H1 (cell line): ENCODE data around the gene PFKFB3. TPM values are rescaled to one million over a fixed set of nuclear protein-coding genes. Genes with fewer than 3 reads are reported as not detected.

ENCODE experiments used
- CTCF ChIA-PET: fragments of 300-600 bp; sonication (Branson Sonifier 250); formaldehyde crosslinking; loops from one replicate; lab custom pipeline; 2021; ENCODE audit not compliant: partially characterized antibody; lab: Charles Lee
- POLR2A ChIA-PET: fragments of 300-600 bp; sonication (Branson Sonifier 250); formaldehyde crosslinking; loops from one replicate; lab custom pipeline; 2021; ENCODE audit warnings: inconsistent platforms; ENCODE audit not compliant: partially characterized antibody; lab: Charles Lee
- DNase-seq, 2 experiments: peaks; one replicate each; pipeline versions ENCODE4 v3.0.0 to v3.0.0-alpha.2; 2010 to 2022; ENCODE audit warnings: low spot score in 2 of 2, low read depth in 1 of 2, mixed read lengths in 1 of 2
- FAIRE-seq: peaks from 2 replicates; lab custom pipeline; 2011; peaks lifted over from hg19 to GRCh38; lab: Jason Lieb, UNC
- H2AFZ ChIP-seq: 2 replicates; pipeline ENCODE4 v1.8.1; 2012; ENCODE audit warnings: low read length, inconsistent platforms
- H2AK5ac ChIP-seq: 2 replicates; pipeline ENCODE4 v1.6.1; 2013; ENCODE audit warnings: low read depth, low read length
- H2BK120ac ChIP-seq: replicated peaks from 2 replicates; pipeline ENCODE3; 2013; ENCODE audit warnings: low read depth, low read length, inconsistent platforms
- H2BK12ac ChIP-seq: 2 replicates; pipeline ENCODE4 v1.6.1; 2013; ENCODE audit warnings: low read depth, low read length
- H2BK15ac ChIP-seq: 2 replicates; pipeline ENCODE4 v1.6.1; 2013; ENCODE audit warnings: low read length
- H2BK20ac ChIP-seq: 2 replicates; pipeline ENCODE4 v1.6.1; 2013; ENCODE audit warnings: low read length
- H2BK5ac ChIP-seq: 2 replicates; pipeline ENCODE4 v1.6.1; 2013; ENCODE audit warnings: low read depth, low read length
- H3K14ac ChIP-seq: 2 replicates; pipeline ENCODE4 v1.6.1; 2013; ENCODE audit warnings: inconsistent platforms; ENCODE audit not compliant: insufficient read length
- H3K18ac ChIP-seq: 2 replicates; pipeline ENCODE4 v1.6.1; 2013; ENCODE audit warnings: low read length; ENCODE audit errors: extremely low read depth
- H3K23ac ChIP-seq: 2 replicates; pipeline ENCODE4 v1.6.1; 2013; ENCODE audit warnings: inconsistent platforms; ENCODE audit not compliant: insufficient read length
- H3K23me2 ChIP-seq: 2 replicates; pipeline ENCODE4 v1.6.1; 2013; ENCODE audit warnings: low read depth, low read length
- H3K27ac ChIP-seq: 2 replicates; pipeline ENCODE4 v1.6.1; 2011; ENCODE audit warnings: low read depth, low read length, inconsistent platforms
- H3K27me3 ChIP-seq, 4 experiments: replicated peaks in 1 of 4; 1 replicate in 1 of 4; 2 replicates in 3 of 4; pipeline versions ENCODE4 v1.6.1 to v1.8.1; 2011 to 2013; ENCODE audit warnings: low read length in 3 of 4, mild to moderate bottlenecking in 3 of 4, inconsistent platforms in 2 of 4, mixed read lengths in 2 of 4, moderate library complexity in 1 of 4; ENCODE audit not compliant: control insufficient read depth in 3 of 4, insufficient read depth in 3 of 4; ENCODE audit errors: extremely low read depth in 1 of 4
- H3K36me3 ChIP-seq, 4 experiments: 2 replicates each; pipeline versions ENCODE4 v1.6.1 to v1.8.1; 2011 to 2013; ENCODE audit warnings: mild to moderate bottlenecking in 4 of 4, low read length in 3 of 4, moderate library complexity in 2 of 4, control low read depth in 1 of 4, inconsistent platforms in 1 of 4; ENCODE audit not compliant: insufficient read depth in 4 of 4, control insufficient read depth in 2 of 4
- H3K4ac ChIP-seq: replicated peaks from 2 replicates; pipeline ENCODE3; 2013; ENCODE audit warnings: low read length, low read depth, mixed read lengths, inconsistent platforms; ENCODE audit not compliant: insufficient read length
- H3K4me1 ChIP-seq, 4 experiments: replicated peaks in 1 of 4; 1 replicate in 1 of 4; 2 replicates in 3 of 4; pipeline versions ENCODE4 v1.6.1 to v1.8.1; 2011 to 2013; ENCODE audit warnings: low read length in 3 of 4, inconsistent platforms in 2 of 4, mixed read lengths in 1 of 4; ENCODE audit not compliant: insufficient read depth in 4 of 4, control insufficient read depth in 3 of 4
- H3K4me2 ChIP-seq, 2 experiments: 2 replicates each; pipeline versions ENCODE4 v1.6.1 to v1.8.1; 2011 to 2013; ENCODE audit warnings: low read depth in 2 of 2, low read length in 2 of 2, control low read depth in 1 of 2, inconsistent platforms in 1 of 2, mild to moderate bottlenecking in 1 of 2; ENCODE audit not compliant: insufficient read depth in 1 of 2
- H3K4me3 ChIP-seq, 4 experiments: fragments of 200-600, 300-600 bp in 1 of 4; sonication (generic), shearing (Covaris generic), sonication (Bioruptor Twin) in 1 of 4; 2 replicates each; pipeline versions ENCODE4 v1.5.1 to v1.8.1; 2011 to 2016; ENCODE audit warnings: low read length in 4 of 4, low read depth in 3 of 4, control low read depth in 2 of 4, inconsistent platforms in 2 of 4, mild to moderate bottlenecking in 2 of 4, mixed read lengths in 1 of 4, moderate library complexity in 1 of 4; ENCODE audit not compliant: insufficient read depth in 2 of 4; ENCODE audit errors: extremely low read depth in 1 of 4
- H3K56ac ChIP-seq: replicated peaks from 2 replicates; pipeline ENCODE3; 2013; ENCODE audit warnings: low read depth, mild to moderate bottlenecking, mixed read lengths, low read length, inconsistent platforms; ENCODE audit not compliant: insufficient read length
- H3K79me1 ChIP-seq: 2 replicates; pipeline ENCODE4 v1.6.1; 2013; ENCODE audit warnings: low read depth, low read length, control low read depth
- H3K79me2 ChIP-seq, 2 experiments: 2 replicates each; pipeline versions ENCODE4 v1.6.1 to v1.8.1; 2012 to 2013; ENCODE audit warnings: low read length in 2 of 2, mild to moderate bottlenecking in 2 of 2, inconsistent platforms in 1 of 2; ENCODE audit not compliant: insufficient read depth in 2 of 2, control insufficient read depth in 1 of 2
- H3K9ac ChIP-seq, 4 experiments: replicated peaks in 1 of 4; 1 replicate in 1 of 4; 2 replicates in 3 of 4; pipeline versions ENCODE4 v1.6.1 to v1.8.1; 2011 to 2013; ENCODE audit warnings: low read depth in 3 of 4, low read length in 3 of 4, control low read depth in 2 of 4, mild to moderate bottlenecking in 2 of 4, moderate library complexity in 2 of 4, inconsistent platforms in 1 of 4; ENCODE audit errors: extremely low read depth in 1 of 4
- H3K9me3 ChIP-seq, 2 experiments: 2 replicates each; pipeline versions ENCODE4 v1.6.1 to v1.8.1; 2012 to 2013; ENCODE audit warnings: mild to moderate bottlenecking in 2 of 2, moderate library complexity in 2 of 2, control low read depth in 1 of 2, inconsistent platforms in 1 of 2, low read depth in 1 of 2, low read length in 1 of 2, mixed read lengths in 1 of 2; ENCODE audit not compliant: insufficient read depth in 2 of 2
- H4K20me1 ChIP-seq, 2 experiments: replicated peaks in 1 of 2; 2 replicates each; pipeline versions ENCODE3 to v1.8.1; 2011 to 2013; ENCODE audit warnings: inconsistent platforms in 2 of 2, low read length in 2 of 2, mild to moderate bottlenecking in 1 of 2; ENCODE audit not compliant: insufficient read depth in 2 of 2, control insufficient read depth in 1 of 2
- H4K5ac ChIP-seq: 2 replicates; pipeline ENCODE4 v1.6.1; 2013; ENCODE audit warnings: low read length, low read depth, mixed read lengths, inconsistent platforms; ENCODE audit not compliant: insufficient read length
- H4K8ac ChIP-seq: 2 replicates; pipeline ENCODE4 v1.8.0; 2013; ENCODE audit warnings: mild to moderate bottlenecking, moderate library complexity, low read length, inconsistent platforms; ENCODE audit not compliant: insufficient read depth; ENCODE audit errors: extremely low read depth
- H4K91ac ChIP-seq: replicated peaks from 2 replicates; pipeline ENCODE3; 2013; ENCODE audit warnings: low read length, mixed read lengths, inconsistent platforms; ENCODE audit not compliant: insufficient read length
- BCL11A ChIP-seq, 2 experiments: IDR thresholded peaks; one replicate each; pipeline ENCODE4 v1.6.1; 2011; ENCODE audit warnings: low read depth in 2 of 2, low read length in 2 of 2, mild to moderate bottlenecking in 2 of 2
- CTCF ChIP-seq, 3 experiments: IDR thresholded peaks; 1 replicate in 2 of 3; 2 replicates in 1 of 3; pipeline versions ENCODE4 v1.5.1 to v1.6.1; 2011; ENCODE audit warnings: low read length in 3 of 3, mild to moderate bottlenecking in 3 of 3, inconsistent platforms in 2 of 3, low read depth in 1 of 3, moderate library complexity in 1 of 3; ENCODE audit not compliant: insufficient read depth in 1 of 3; ENCODE audit errors: control extremely low read depth in 1 of 3
- GTF2F1 ChIP-seq: IDR thresholded peaks from 2 replicates; pipeline ENCODE4 v1.6.1; 2012; ENCODE audit warnings: low read depth, low read length, improper control_type of control experiment, borderline replicate concordance
- NANOG ChIP-seq: IDR thresholded peaks from 2 replicates; pipeline ENCODE4 v1.6.1; 2011; ENCODE audit warnings: low read length, low read depth, mild to moderate bottlenecking, inconsistent platforms; ENCODE audit not compliant: insufficient read depth, poor library complexity, severe bottlenecking
- PHF8 ChIP-seq: fragments of 200-600 bp; sonication (generic); conservative IDR thresholded peaks from 2 replicates; pipeline ENCODE4 v1.7.1; 2012; ENCODE audit warnings: low read depth, mild to moderate bottlenecking, inconsistent platforms, low read length, moderate library complexity
- POU5F1 ChIP-seq: IDR thresholded peaks from 2 replicates; pipeline ENCODE4 v1.6.1; 2011; ENCODE audit warnings: low read depth, mild to moderate bottlenecking, low read length, moderate library complexity
- RAD21 ChIP-seq, 2 experiments: IDR thresholded peaks in 1 of 2; conservative IDR thresholded peaks in 1 of 2; 2 replicates each; pipeline ENCODE4 v1.6.1; 2011; ENCODE audit warnings: low read depth in 2 of 2, low read length in 2 of 2, improper control_type of control experiment in 1 of 2, inconsistent platforms in 1 of 2, mild to moderate bottlenecking in 1 of 2, moderate library complexity in 1 of 2
- RBBP5 ChIP-seq: IDR thresholded peaks from 2 replicates; pipeline ENCODE4 v1.7.1; 2012; ENCODE audit warnings: low read depth, mild to moderate bottlenecking, inconsistent platforms, low read length, moderate library complexity, borderline replicate concordance
- SRF ChIP-seq: IDR thresholded peaks from 2 replicates; pipeline ENCODE4 v1.6.1; 2011; ENCODE audit warnings: mild to moderate bottlenecking, low read depth, low read length, moderate library complexity
- SUZ12 ChIP-seq: fragments of 200-600 bp; sonication (generic); IDR thresholded peaks from 2 replicates; pipeline ENCODE4 v1.6.1; 2012; ENCODE audit warnings: mild to moderate bottlenecking, inconsistent platforms, low read length, moderate library complexity, mixed read lengths
- TEAD4 ChIP-seq: IDR thresholded peaks from 2 replicates; pipeline ENCODE4 v1.6.1; 2012; ENCODE audit warnings: low read depth, low read length, inconsistent platforms, mixed read lengths
- WGBS, 2 experiments: shearing (Covaris generic) in 1 of 2; methylation state at CpG; one replicate each; pipeline versions ENCODE4 v1.1.6 to v1.1.7; 2013 to 2015; ENCODE audit warnings: low lambda C conversion rate in 2 of 2, mixed read lengths in 2 of 2, inconsistent platforms in 1 of 2, low coverage in 1 of 2, missing lambda C conversion rate in 1 of 2; ENCODE audit not compliant: insufficient replicate concordance in 2 of 2, insufficient coverage in 1 of 2, insufficient read length in 1 of 2; ENCODE audit errors: extremely low coverage in 1 of 2, missing lambda C conversion rate in 1 of 2; 5-methylcytosine and 5-hydroxymethylcytosine counted together
- polyA plus RNA-seq, 7 experiments: library from polyadenylated mRNA; depleted of rRNA in 3 of 7; stranded (reverse) in 5 of 7; unstranded in 2 of 7; fragments of >200 nt in 5 of 7; fragments of 200-250 nt in 2 of 7; gene quantifications; 1 replicate in 5 of 7; 2 replicates in 1 of 7; 4 replicates in 1 of 7; pipeline versions ENCODE4 v1.2.1 to v1.2.3, GENCODE V29; 2011 to 2013; ENCODE audit warnings: missing spikeins in 2 of 7, mixed read lengths in 2 of 7
- total RNA-seq: library from RNA; stranded (reverse); fragmentation: NEBNext Ultra II Directional; extraction: Animal tissue kit (Norgen Biotek cat#: 25700); gene quantifications from 2 replicates; pipeline ENCODE4 v1.2.1, GENCODE V29; 2021

PFKFB3 gene
- total and polyA plus RNA-seq, 2 of the 8 experiments (the other 6 are each of a cell fraction or from before 2014, with no cell fraction given): 15.6 to 32.0 TPM

GRCh38 chr10:6195376-6195775 lies 7.4 kb upstream of the PFKFB3 start:
- no peaks in the 10 kb centered on the region for H3K36me3 ChIP-seq
- ChIA-PET POLR2A (interaction anchor here (1.4 kb wide), 1 partner anchor 13 kb away, joined by 4 read pairs; no protein-coding TSS in a partner anchor), CTCF (interaction anchor here (0.6 to 2.8 kb wide), 3 partner anchors 44 to 1852 kb away, joined by 3 to 12 read pairs (median 5); no protein-coding TSS in a partner anchor)
- H4K20me1 ChIP-seq: peaks cover 7 to 8% of the 10 kb centered on the region in 2 experiments
- no peak overlapping the region for H2AFZ ChIP-seq
- WGBS, 2 experiments: 83% methylated on average over 6 of the region's 6 CpGs; no CpG with 5 or more reads in 1 of the 2 experiments
- no peak overlapping the region for H2BK120ac ChIP-seq
- no peak overlapping the region for H3K56ac ChIP-seq
- no peaks in the 10 kb centered on the region; a peak in 2 of 7 replicates for H3K4me1 ChIP-seq
- no peak overlapping the region for H3K18ac ChIP-seq
- H3K23ac ChIP-seq: no peak overlapping the region
- no peak overlapping the region for H4K91ac ChIP-seq
- no peaks in the 10 kb centered on the region for H3K9me3 ChIP-seq
- FAIRE-seq (no peak), DNase-seq (no peak)
- no peak overlapping the region for H4K8ac ChIP-seq
- H3K79me2 ChIP-seq: no peaks in the 10 kb centered on the region
- peaks cover 10 to 17% (median 15%) of the 10 kb centered on the region in 4 experiments; a peak in 6 of 7 replicates for H3K27me3 ChIP-seq
- no peak overlapping the region for H3K9ac ChIP-seq
- H3K4me3 ChIP-seq: no peak overlapping the region
- no peak overlapping the region for H3K4ac ChIP-seq
- H4K5ac ChIP-seq: no peak overlapping the region
- no peak overlapping the region for H3K14ac ChIP-seq
- H2BK12ac ChIP-seq: no peak overlapping the region
- no peak overlapping the region for H3K4me2 ChIP-seq
- H3K79me1 ChIP-seq: peaks cover 2% of the 10 kb centered on the region; the same call in 1 of the 2 replicates
- no peak overlapping the region for H3K27ac ChIP-seq
- H2AK5ac ChIP-seq: no peak overlapping the region
- no peak overlapping the region for H2BK5ac ChIP-seq
- no peaks in the 10 kb centered on the region for H3K23me2 ChIP-seq
- no peak overlapping the region for H2BK15ac ChIP-seq
- no peak overlapping the region for H2BK20ac ChIP-seq
- TF ChIP-seq SRF (no peak), BCL11A (IDR thresholded peaks at IDR 0.05; ENCODE audit: low read depth in 2 of 2, low read length in 2 of 2) (no peak), RBBP5 (no peak), PHF8 (no peak), TEAD4 (no peak), GTF2F1 (no peak), SUZ12 (no peak), CTCF (IDR thresholded peaks at IDR 0.05; ENCODE audit: control extremely low read depth in 1 of 3, insufficient read depth in 1 of 3, low read depth in 1 of 3, low read length in 3 of 3) (no peak), RAD21 (IDR thresholded peaks at IDR 0.05 in 1 of 2, conservative IDR thresholded peaks at IDR 0.05 in 1 of 2; ENCODE audit: low read depth in 2 of 2, low read length in 2 of 2) (no peak), NANOG (no peak), POU5F1 (no peak)
